ENCODE data around the gene ATP2C2.

Gene ATP2C2

DNA sequence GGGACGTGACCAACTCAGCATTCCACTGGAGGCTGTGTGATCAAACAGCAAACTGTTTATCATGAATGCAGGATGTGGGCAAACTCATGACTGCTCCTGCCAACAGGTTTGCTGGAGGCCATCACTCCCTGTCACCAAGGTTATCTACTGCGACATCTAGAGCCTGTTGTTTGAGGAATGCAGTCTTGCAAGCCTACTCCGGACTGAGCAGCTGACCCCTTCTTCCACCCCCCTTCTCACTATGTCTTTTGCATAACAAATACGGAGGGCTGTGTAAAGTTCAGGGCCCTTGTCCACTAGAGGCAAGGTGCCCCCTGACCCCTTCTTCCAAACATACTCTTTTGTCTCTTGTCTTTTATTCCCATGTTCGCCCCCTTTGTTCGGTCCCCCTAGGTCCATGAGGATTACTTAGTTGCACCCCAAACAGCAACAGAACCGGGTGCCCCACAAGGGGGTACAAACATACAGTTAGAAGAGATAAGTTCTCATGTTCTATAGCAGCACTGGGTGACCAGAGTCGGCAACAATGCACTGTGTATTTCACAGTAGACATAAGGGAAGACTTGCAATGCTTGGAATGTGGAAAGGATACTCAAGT is 107.4 kb downstream of the ATP2C2 start:
- Histone ChIP-seq H3K9me2 (replicated peaks; ENCODE audit: insufficient read depth, low read length) (no peaks in the 10 kb centered on the region), H3K27ac (ENCODE audit: low read length) (no peak overlapping the region), H3F3A (ENCODE audit: insufficient read depth, low read length) (no peaks in the 10 kb centered on the region), H3K4me1 (ENCODE audit: low read length) (no peaks in the 10 kb centered on the region), H3K79me2 (ENCODE audit: low read length) (no peaks in the 10 kb centered on the region), H3K4me3 (ENCODE audit: low read length) (no peak overlapping the region), H3K9me3 (replicated peaks; ENCODE audit: insufficient read depth, low read length) (no peaks in the 10 kb centered on the region), H3K36me3 (replicated peaks; ENCODE audit: insufficient read depth, low read length) (no peaks in the 10 kb centered on the region), H3K27me3 (replicated peaks; ENCODE audit: insufficient read depth, low read length) (no peaks in the 10 kb centered on the region), H2AFZ (ENCODE audit: low read length) (no peak overlapping the region), H3K9ac (ENCODE audit: low read length) (no peak overlapping the region), H4K20me1 (ENCODE audit: insufficient read depth, low read length) (no peaks in the 10 kb centered on the region), H3K4me2 (ENCODE audit: low read depth, low read length) (no peak overlapping the region)
- no peak for DNase-seq
- no peak for TF ChIP-seq EZH2phosphoT487 (IDR thresholded peaks at IDR 0.05; ENCODE audit: low read length)
- TF ChIP-seq EZH2 (optimal IDR thresholded peaks at IDR 0.05; ENCODE audit: low read depth, low read length) = no peak
- TF ChIP-seq, protein P1, sequence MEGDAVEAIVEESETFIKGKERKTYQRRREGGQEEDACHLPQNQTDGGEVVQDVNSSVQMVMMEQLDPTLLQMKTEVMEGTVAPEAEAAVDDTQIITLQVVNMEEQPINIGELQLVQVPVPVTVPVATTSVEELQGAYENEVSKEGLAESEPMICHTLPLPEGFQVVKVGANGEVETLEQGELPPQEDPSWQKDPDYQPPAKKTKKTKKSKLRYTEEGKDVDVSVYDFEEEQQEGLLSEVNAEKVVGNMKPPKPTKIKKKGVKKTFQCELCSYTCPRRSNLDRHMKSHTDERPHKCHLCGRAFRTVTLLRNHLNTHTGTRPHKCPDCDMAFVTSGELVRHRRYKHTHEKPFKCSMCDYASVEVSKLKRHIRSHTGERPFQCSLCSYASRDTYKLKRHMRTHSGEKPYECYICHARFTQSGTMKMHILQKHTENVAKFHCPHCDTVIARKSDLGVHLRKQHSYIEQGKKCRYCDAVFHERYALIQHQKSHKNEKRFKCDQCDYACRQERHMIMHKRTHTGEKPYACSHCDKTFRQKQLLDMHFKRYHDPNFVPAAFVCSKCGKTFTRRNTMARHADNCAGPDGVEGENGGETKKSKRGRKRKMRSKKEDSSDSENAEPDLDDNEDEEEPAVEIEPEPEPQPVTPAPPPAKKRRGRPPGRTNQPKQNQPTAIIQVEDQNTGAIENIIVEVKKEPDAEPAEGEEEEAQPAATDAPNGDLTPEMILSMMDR (IDR thresholded peaks at IDR 0.05; ENCODE audit: low read length) = no peak

GRCh38 chr16:84476401-84476800 is 108.1 kb downstream of the ATP2C2 start:
- H3K36me3 ChIP-seq (replicated peaks; ENCODE audit: insufficient read depth, low read length) = no peaks in the 10 kb centered on the region
- no peaks in the 10 kb centered on the region for H3K9me2 ChIP-seq (replicated peaks; ENCODE audit: insufficient read depth, low read length)
- TF ChIP-seq, protein P1 (IDR thresholded peaks at IDR 0.05; ENCODE audit: low read length) = no peak
- TF ChIP-seq EZH2phosphoT487 (IDR thresholded peaks at IDR 0.05; ENCODE audit: low read length) = no peak
- no peak for TF ChIP-seq EZH2 (optimal IDR thresholded peaks at IDR 0.05; ENCODE audit: low read depth, low read length)
- H3K79me2 ChIP-seq (ENCODE audit: low read length) = no peaks in the 10 kb centered on the region
- H3K9me3 ChIP-seq (replicated peaks; ENCODE audit: insufficient read depth, low read length) = no peaks in the 10 kb centered on the region
- no peak overlapping the region for H3K4me3 ChIP-seq (ENCODE audit: low read length)
- H3K9ac ChIP-seq (ENCODE audit: low read length) = no peak overlapping the region
- no peaks in the 10 kb centered on the region for H3F3A ChIP-seq (ENCODE audit: insufficient read depth, low read length)
- no peak overlapping the region for H2AFZ ChIP-seq (ENCODE audit: low read length)
- no peaks in the 10 kb centered on the region for H3K4me1 ChIP-seq (ENCODE audit: low read length)
- no peak overlapping the region for H3K27ac ChIP-seq (ENCODE audit: low read length)
- DNase-seq = no peak
- no peak overlapping the region for H3K4me2 ChIP-seq (ENCODE audit: low read depth, low read length)
- no peaks in the 10 kb centered on the region for H4K20me1 ChIP-seq (ENCODE audit: insufficient read depth, low read length)
- H3K27me3 ChIP-seq (replicated peaks; ENCODE audit: insufficient read depth, low read length) = no peaks in the 10 kb centered on the region

GRCh38 chr16:84477661-84478060 is 109.3 kb downstream of the ATP2C2 start:
- H3K27me3 ChIP-seq (replicated peaks; ENCODE audit: insufficient read depth, low read length) = no peaks in the 10 kb centered on the region
- H4K20me1 ChIP-seq (ENCODE audit: insufficient read depth, low read length) = no peaks in the 10 kb centered on the region
- H3K4me1 ChIP-seq (ENCODE audit: low read length) = no peaks in the 10 kb centered on the region
- no peak overlapping the region for H3K27ac ChIP-seq (ENCODE audit: low read length)
- no peak overlapping the region for H2AFZ ChIP-seq (ENCODE audit: low read length)
- TF ChIP-seq EZH2 (optimal IDR thresholded peaks at IDR 0.05; ENCODE audit: low read depth, low read length) (no peak), EZH2phosphoT487 (IDR thresholded peaks at IDR 0.05; ENCODE audit: low read length) (no peak)
- TF ChIP-seq, protein P1 (IDR thresholded peaks at IDR 0.05; ENCODE audit: low read length) = no peak
- H3F3A ChIP-seq (ENCODE audit: insufficient read depth, low read length) = no peaks in the 10 kb centered on the region
- H3K4me2 ChIP-seq (ENCODE audit: low read depth, low read length) = no peak overlapping the region
- H3K9me3 ChIP-seq (replicated peaks; ENCODE audit: insufficient read depth, low read length) = no peaks in the 10 kb centered on the region
- H3K9me2 ChIP-seq (replicated peaks; ENCODE audit: insufficient read depth, low read length) = no peaks in the 10 kb centered on the region
- no peaks in the 10 kb centered on the region for H3K36me3 ChIP-seq (replicated peaks; ENCODE audit: insufficient read depth, low read length)
- H3K4me3 ChIP-seq (ENCODE audit: low read length) = no peak overlapping the region
- no peaks in the 10 kb centered on the region for H3K79me2 ChIP-seq (ENCODE audit: low read length)
- DNase-seq = no peak
- H3K9ac ChIP-seq (ENCODE audit: low read length) = no peak overlapping the region
